ENCODE results near the gene REEP5.

GRCh38 chr5:112833971-112834370, 88.1 kb downstream of the REEP5 start:
- TF ChIP-seq CTCF (IDR thresholded peaks at IDR 0.05): no peak
- no peak for TF ChIP-seq POLR2A (IDR thresholded peaks at IDR 0.05)

All from thyroid gland (tissue), 4 donors.